HG03565 (cell line): ENCODE data around the gene RPS16.

Experiments used
- ATAC-seq: cut with Tn5 transposase; IDR thresholded peaks from one replicate; pipeline ENCODE4 v1.9.1; 2021; ENCODE audit warnings: mild to moderate bottlenecking, moderate library complexity; ENCODE audit not compliant: unreplicated experiment

Gene RPS16

DNA sequence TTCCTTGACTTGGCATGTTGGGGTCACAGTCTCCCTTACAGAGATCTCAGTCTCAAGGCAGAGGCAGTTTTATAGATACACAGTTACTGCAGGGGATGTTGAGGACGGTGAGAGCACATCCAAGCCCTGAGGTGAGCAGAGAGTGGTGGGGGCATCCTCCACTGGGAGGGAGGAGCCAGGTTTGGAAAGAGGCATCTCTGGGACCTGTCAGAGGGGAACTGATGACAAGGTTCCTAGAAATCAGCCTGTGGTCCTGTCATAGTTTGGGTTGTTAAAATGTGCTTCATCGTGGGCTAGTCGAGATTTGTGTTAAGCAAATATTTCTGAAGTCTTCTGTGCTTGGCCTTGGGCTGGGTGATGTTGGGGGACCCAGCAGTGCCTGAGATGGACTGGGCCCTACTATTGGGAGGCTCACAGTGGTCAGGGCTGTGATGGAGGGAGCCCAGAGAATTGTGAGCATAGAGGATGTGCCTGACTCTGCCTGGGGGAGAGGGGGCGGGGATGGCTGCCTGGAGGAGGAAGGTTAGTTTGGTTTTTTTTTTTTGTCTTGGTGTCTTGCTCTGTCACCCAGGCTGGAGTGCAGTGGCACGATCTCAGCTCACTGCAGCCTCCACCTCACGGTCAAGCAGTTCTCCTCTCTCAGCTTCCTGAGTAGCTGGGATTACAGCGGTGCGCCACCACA lies 13.5 kb upstream of the RPS16 start:
- ATAC-seq, result no peak

DNA sequence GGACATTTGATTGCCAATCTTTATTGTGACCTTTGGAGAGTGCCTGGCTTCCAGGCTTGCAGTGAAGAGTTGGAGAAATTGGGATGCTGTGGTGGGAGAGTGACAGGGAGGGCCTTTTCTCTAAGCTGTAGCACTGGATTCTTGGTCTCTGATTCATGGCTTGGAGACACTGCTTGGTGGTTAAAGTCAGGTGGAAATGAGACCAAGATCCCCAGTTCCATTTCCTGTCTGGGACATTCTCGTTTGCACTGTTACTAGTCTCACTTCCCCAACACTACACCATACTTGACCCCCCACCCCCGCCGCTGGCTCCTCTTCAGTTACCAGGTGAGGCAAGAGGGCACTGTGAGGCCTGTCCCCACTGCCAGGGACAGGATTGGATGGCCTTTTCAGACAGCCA lies 12.5 kb upstream of the RPS16 start:
- ATAC-seq, result no peak

GRCh38 chr19:39446365-39447084 lies 10.8 kb upstream of the RPS16 start:
- no peak for ATAC-seq

- peak; percentile 86 for ATAC-seq
These were observed 9.7 kb upstream of the RPS16 start, which contains the start of gene SUPT5H for GRCh38 chr19:39445196-39446111. SUPT5H (plus strand) TSS chr19:39445582; CDS start chr19:39445891, 309 bp downstream.

GRCh38 chr19:39444598-39445195 lies 8.9 kb upstream of the RPS16 start:
- ATAC-seq, result no peak

DNA sequence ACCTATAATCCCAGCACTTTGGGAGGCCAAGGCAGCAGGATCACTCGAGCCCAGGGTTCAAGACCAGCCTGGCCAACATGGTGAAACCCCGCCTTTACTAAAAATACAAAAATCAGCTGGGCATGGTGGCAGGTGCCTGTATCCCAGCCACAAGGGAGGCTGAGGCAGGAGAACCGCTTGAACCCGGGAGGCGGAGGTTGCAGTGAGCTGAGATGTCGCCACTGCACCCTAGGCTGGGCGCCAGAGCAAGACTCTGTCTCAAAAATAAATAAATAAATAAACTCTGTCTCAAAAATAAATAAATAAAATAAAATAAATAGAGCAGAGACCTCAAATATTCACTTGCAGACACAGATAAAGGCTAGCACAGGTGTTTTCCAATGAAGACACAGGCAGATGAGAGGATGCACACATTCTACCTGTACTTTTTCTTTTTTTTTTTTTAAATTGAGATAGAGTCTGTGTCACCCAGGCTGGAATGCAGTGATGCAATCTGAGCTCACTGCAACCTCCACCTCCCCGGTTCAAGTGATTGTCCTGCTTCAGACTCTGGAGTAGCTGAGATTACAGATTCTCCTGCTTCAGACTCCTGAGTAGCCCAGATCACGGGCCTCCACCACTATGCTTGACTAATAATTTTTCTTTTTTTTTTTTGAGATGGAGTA lies 2.7 kb upstream of the RPS16 start:
- no peak for ATAC-seq

DNA sequence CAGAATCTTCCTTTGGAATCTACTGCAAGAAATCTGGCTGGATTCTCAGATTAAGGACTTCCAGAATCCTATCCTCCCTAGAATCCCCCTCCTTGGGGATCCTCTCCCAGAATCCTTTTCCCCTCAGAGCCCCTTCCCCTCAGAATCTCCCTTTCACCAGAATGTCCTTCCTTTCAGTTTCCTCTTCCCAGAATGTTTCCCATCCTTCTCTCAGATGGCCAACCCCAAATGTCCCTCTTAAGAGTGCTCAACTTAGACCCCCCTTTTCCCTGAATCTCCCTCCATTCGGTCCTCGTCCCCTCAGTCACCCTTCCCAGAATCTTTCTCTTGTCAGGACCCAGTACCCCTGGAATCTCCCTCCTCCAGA lies 584 bp upstream of the RPS16 start:
- no peak for ATAC-seq

DNA sequence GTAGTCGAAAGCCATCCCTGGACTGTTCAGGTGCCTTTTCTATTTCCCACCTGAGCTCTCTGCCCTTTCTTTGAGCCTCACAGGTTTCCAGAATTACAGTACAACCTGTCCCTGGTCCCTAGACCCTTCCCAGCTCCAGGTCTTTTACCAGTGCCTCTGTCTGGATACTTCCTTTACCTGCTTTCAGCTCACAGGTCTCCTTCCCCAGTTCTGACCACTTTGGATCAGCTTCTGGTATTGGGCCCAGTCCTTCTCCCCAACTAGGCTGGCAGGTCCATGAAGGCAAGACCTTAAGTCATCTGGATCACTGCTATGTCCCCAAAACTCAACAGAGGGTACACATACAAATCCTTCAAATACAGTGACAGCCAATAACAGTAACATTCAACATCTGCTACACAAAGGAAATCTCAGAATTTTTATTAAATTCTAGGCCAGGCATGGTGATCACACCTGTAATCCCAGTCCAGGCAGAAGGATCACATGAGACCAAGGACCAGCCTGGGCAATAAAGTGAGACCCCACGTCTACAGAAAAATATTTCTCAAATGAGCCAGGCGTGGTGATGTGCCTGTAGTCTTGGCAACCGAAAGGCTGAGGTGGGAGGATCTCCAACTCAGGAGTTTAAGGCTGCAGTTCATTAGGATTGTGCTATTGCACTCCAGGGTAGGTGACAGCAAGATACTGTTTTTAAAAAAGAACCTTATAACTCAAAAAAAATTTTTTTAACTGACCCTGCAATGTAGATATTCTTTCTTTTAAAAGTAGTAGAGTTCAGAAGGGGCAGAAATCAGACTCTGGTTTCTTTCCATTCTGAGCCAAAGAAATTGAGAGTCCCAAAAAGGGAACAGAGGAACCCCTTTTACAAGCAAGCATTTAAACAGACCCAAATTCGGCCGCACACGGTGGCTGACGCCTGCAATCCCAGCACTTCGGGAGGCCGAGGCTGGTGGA lies 1.3 kb downstream of the RPS16 start:
- ATAC-seq, result no peak

DNA sequence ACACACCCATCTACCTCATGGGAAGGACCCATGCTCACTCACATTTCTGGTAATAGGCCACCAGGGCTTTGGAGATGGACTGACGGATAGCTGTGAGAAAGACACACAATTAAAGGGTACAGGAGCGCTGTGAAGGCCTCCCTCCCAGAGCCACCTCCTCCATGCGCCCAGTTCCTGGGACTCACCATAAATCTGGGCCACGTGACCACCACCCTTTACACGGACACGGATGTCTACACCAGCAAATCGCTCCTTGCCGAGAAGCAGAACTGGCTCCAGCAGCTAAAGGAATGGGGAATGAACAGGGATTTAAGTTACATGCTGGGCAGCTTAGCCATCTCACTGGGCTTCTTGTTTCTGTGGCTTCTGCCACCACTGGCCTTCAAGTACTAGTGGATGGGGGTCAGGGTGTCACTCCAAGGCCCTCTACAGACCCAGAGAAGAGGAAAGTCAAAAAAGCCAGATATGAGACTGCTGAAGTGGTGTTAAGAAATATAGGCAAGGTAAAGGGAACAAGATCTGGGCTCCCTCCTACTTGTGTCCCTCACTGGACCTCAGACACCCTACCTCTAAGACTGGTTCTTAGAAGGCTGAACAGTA lies 2.2 kb downstream of the RPS16 start:
- ATAC-seq, result no peak

DNA sequence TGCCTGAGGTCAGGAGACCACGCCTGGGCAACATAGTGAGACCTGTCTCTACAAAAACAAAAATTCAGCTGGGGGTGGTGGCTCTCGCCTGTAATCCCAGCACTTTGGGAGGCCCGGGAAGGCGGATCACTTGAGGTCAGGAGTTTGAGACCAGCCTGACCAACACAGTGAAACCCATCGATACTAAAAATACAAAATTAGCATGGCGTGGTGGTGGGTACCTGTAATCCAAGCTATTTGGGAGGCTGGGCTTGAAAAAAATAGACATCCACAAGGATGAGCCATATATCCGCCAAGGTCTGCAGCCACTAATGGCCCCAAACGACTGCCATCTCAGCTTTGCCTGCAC lies 3.1 kb downstream of the RPS16 start:
- no peak for ATAC-seq

GRCh38 chr19:39430675-39431593 lies 4.8 kb downstream of the RPS16 start:
- no peak for ATAC-seq

DNA sequence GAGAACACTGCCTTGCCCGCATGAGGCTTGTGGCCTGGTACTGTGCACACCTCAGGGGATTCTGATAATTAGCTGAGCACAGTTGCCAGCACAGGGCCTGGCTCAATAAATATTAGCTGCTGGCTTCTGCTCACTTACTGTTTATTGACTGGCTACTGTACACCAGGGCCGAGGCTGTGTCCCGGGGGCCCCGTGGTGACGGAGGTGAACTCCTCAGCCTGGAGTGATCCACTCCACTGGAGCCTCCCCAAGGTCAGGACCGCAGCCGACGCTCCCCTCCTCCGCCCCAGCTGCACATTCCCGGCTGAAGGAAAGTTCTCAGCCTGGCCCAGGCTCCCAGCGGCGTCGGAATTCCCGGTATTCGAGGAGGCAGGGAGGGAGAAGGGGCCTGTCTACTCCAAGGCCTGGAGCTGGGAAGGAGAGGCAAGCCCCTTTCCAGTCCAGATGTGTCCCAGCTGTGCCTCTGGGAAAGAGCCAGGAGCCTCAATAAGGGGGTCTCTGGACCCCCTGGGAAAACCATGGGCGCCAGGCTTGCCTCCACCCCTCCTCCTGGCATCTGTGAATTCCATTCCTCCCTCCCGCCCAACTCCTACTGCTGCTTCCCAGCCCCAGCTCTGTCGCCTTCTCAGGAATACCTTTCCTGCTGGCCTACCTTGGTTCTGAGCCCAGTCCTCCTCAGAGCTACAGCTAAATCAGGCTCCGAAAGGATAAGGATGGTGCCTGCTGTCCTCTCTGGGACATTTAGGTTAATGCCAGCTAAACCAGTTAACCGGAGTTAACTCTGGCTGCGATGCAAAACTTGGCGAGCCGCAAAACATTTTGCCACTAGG lies 7.3 kb downstream of the RPS16 start:
- no peak for ATAC-seq

- ATAC-seq, result no peak
These were observed 8.0 kb downstream of the RPS16 start for GRCh38 chr19:39427707-39428106.

DNA sequence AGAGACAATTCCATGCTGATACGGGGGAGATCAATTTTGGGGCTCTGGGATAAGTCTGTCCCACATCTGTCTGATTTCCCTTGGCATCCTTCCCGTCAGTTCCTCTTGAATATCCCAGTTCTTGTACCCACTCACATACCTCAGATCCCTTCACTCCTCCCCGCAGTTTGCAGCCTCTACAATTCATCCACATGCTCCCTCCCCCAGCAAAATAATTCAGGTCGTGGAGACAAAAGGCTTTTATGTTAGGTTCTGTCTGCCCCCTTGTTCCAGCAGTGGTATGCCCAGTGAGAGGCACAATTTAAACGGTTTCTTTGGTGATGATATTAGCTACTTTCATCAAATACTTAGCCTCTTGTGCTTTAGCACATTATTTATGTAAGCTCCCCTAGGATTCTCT lies 9.6 kb downstream of the RPS16 start:
- ATAC-seq, result no peak

DNA sequence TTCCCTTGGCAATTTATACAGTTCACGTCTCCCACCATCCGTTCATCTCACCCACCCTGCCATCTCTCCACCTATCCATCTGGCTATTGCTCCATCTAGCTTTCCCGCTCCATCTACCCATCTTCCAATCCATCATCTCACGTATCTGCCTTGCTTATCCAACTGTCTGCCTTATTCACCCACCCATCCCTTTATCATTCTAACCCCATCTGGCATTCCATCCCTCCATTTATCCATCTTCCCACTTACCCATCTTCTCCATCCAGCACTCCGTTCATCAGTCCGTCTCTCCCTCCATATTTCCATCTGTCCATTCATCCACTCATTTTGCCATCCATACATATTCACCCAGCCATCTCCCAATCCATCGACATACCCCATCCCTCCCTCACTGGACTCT lies 10.0 kb downstream of the RPS16 start:
- no peak for ATAC-seq

GRCh38 chr19:39424934-39425333 lies 10.8 kb downstream of the RPS16 start:
- no peak for ATAC-seq
